Measurements from ENCODE around the gene MYO5A.
A peak's percentile ranks its signal among the peaks of the same experiment; 100 is the strongest.

MYO5A gene

GRCh38 chr15:52496776-52497470 lies 31.8 kb downstream of the MYO5A start:
- H3K4me3 ChIP-seq (ENCODE audit: low read depth, low read length): no peak overlapping the region
- H3K36me3 ChIP-seq (ENCODE audit: control insufficient read depth in 2 of 2, insufficient read depth in 1 of 2, low read length in 2 of 2): no peaks in the 10 kb centered on the region
- H3K9me3 ChIP-seq (ENCODE audit: control insufficient read depth, insufficient read depth, low read depth, low read length): no peaks in the 10 kb centered on the region
- peaks cover 2% of the 10 kb centered on the region; the same call in 1 of the 2 replicates for H3K4me1 ChIP-seq (ENCODE audit: control insufficient read depth, insufficient read depth, low read length)
- POLR2A ChIA-PET: no interaction called here
- TF ChIP-seq ZNF362 (tag by site-specific recombination; IDR thresholded peaks at IDR 0.05) (peak; percentile 69; the same call in 1 of the 2 replicates), ZNF600 (tag by site-specific recombination; IDR thresholded peaks at IDR 0.05) (0 out of 2 replicates have a peak, but pooled peaks have one; percentile 14), ZNF610 (tag by site-specific recombination; IDR thresholded peaks at IDR 0.05; ENCODE audit: borderline replicate concordance) (no peak), ZFP3 (tag by site-specific recombination; IDR thresholded peaks at IDR 0.05; ENCODE audit: low read depth) (no peak), INSM2 (tag by site-specific recombination; IDR thresholded peaks at IDR 0.05) (0 out of 2 replicates have a peak, but pooled peaks have one; percentile 49), ZNF701 (tag by site-specific recombination; IDR thresholded peaks at IDR 0.05) (no peak), PRDM4 (tag by site-specific recombination; IDR thresholded peaks at IDR 0.05) (peak; percentile 69; the same call in 1 of the 2 replicates), ZNF548 (tag by site-specific recombination; IDR thresholded peaks at IDR 0.05) (no peak)
- no peak overlapping the region for H3K27ac ChIP-seq (ENCODE audit: extremely low read depth, low read depth, low read length)
- CTCF ChIA-PET: no interaction called here

- Histone ChIP-seq H3K27ac (ENCODE audit: extremely low read depth, low read depth, low read length) (no peak overlapping the region), H3K4me1 (ENCODE audit: control insufficient read depth, insufficient read depth, low read length) (peaks cover 6% of the 10 kb centered on the region; the same call in 1 of the 2 replicates), H3K9me3 (ENCODE audit: control insufficient read depth, insufficient read depth, low read depth, low read length) (no peaks in the 10 kb centered on the region), H3K4me3 (ENCODE audit: low read depth, low read length) (no peak overlapping the region), H3K36me3 (ENCODE audit: control insufficient read depth in 2 of 2, insufficient read depth in 1 of 2, low read length in 2 of 2) (no peaks in the 10 kb centered on the region)
- ChIA-PET CTCF (interaction anchor here (0.6 kb wide), 1 partner anchor 69 kb away, joined by 3 read pairs; no protein-coding TSS in a partner anchor), POLR2A (no interaction called here)
- TF ChIP-seq RBAK (tag by site-specific recombination; IDR thresholded peaks at IDR 0.05) (no peak), ZIC2 (tag by site-specific recombination; IDR thresholded peaks at IDR 0.05) (no peak), ZNF324 (tag by site-specific recombination; IDR thresholded peaks at IDR 0.05) (no peak), ZNF174 (tag by site-specific recombination; IDR thresholded peaks at IDR 0.05) (no peak), ZNF518A (tag by site-specific recombination; conservative IDR thresholded peaks at IDR 0.05; ENCODE audit: low read depth) (no peak), TCF7L2 (IDR thresholded peaks at IDR 0.05; ENCODE audit: borderline replicate concordance, low read depth, low read length) (no peak), REST (tag by site-specific recombination; IDR thresholded peaks at IDR 0.05) (no peak), ZNF664 (tag by site-specific recombination; IDR thresholded peaks at IDR 0.05) (no peak), ZNF362 (tag by site-specific recombination; IDR thresholded peaks at IDR 0.05) (no peak), ZNF112 (tag by site-specific recombination; IDR thresholded peaks at IDR 0.05) (no peak), ZNF311 (tag by site-specific recombination; IDR thresholded peaks at IDR 0.05; ENCODE audit: borderline replicate concordance) (no peak)
Observed at GRCh38 chr15:52496175-52496574, 32.5 kb downstream of the MYO5A start.

Measured in HEK293 (cell line).